Measurements from ENCODE around the gene ODAD2. TPM values are rescaled to one million over a fixed set of nuclear protein-coding genes. Genes with fewer than 3 reads are reported as not detected.

Gene ODAD2
- total RNA-seq, 4 donors from 2014 or later: 0.39 to 0.83 (median 0.79) TPM

GRCh38 chr10:27816320-27816719, 182.6 kb downstream of the ODAD2 start:
- H3K27me3 ChIP-seq: no peaks in the 10 kb centered on the region
- H3K4me1 ChIP-seq: peaks cover 0 to 13% (median 10%) of the 10 kb centered on the region in 4 donors
- WGBS: 79% methylated on average over 1 of the region's 1 CpG
- no peak for DNase-seq (ENCODE audit: extremely low spot score)
- intact Hi-C loops (cut with DNase I): no loop called here
- no peak for TF ChIP-seq EP300 (IDR thresholded peaks at IDR 0.05)
- TF ChIP-seq POLR2AphosphoS5 (IDR thresholded peaks at IDR 0.05): no peak
- no peak for TF ChIP-seq POLR2A (IDR thresholded peaks at IDR 0.05; ENCODE audit: low read depth)
- TF ChIP-seq, protein P1, sequence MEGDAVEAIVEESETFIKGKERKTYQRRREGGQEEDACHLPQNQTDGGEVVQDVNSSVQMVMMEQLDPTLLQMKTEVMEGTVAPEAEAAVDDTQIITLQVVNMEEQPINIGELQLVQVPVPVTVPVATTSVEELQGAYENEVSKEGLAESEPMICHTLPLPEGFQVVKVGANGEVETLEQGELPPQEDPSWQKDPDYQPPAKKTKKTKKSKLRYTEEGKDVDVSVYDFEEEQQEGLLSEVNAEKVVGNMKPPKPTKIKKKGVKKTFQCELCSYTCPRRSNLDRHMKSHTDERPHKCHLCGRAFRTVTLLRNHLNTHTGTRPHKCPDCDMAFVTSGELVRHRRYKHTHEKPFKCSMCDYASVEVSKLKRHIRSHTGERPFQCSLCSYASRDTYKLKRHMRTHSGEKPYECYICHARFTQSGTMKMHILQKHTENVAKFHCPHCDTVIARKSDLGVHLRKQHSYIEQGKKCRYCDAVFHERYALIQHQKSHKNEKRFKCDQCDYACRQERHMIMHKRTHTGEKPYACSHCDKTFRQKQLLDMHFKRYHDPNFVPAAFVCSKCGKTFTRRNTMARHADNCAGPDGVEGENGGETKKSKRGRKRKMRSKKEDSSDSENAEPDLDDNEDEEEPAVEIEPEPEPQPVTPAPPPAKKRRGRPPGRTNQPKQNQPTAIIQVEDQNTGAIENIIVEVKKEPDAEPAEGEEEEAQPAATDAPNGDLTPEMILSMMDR (IDR thresholded peaks at IDR 0.05): no peak
- H3K9me3 ChIP-seq: no peaks in the 10 kb centered on the region
- no peak overlapping the region for H3K27ac ChIP-seq (replicated peaks in 1 of 4)
- no peaks in the 10 kb centered on the region for H3K36me3 ChIP-seq
- H3K4me3 ChIP-seq: no peak overlapping the region

DNA sequence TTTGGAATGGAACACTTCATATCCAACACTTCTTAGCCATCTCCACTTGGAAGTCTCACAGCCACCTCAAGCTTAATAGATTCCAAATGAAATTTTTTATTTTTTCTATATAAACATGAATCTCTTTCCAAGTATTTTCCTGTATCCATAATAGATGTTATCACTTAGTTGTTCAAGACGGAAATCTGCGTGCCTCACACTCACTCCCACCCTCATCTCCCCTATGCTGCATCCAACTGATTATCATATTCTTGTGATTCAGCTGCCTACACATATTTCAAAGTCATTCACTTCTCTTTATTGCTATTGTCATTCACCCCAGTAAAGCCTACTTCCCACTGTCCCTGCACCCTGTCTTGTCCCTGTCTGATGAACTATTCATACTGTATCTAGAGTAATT, 183.0 kb downstream of the ODAD2 start:
- no peak overlapping the region for H3K4me3 ChIP-seq
- H3K9me3 ChIP-seq: no peaks in the 10 kb centered on the region
- 78% methylated on average over 2 of the region's 2 CpGs for WGBS
- no peaks in the 10 kb centered on the region for H3K27me3 ChIP-seq
- H3K4me1 ChIP-seq: peaks cover 0 to 12% (median 10%) of the 10 kb centered on the region in 4 donors
- intact Hi-C loops (cut with DNase I): no loop called here
- TF ChIP-seq, protein P1 (IDR thresholded peaks at IDR 0.05): no peak
- TF ChIP-seq EP300 (IDR thresholded peaks at IDR 0.05) (no peak), POLR2A (IDR thresholded peaks at IDR 0.05; ENCODE audit: low read depth) (no peak), POLR2AphosphoS5 (IDR thresholded peaks at IDR 0.05) (no peak)
- no peak for DNase-seq (ENCODE audit: extremely low spot score)
- H3K27ac ChIP-seq (replicated peaks in 1 of 4): no peak overlapping the region
- H3K36me3 ChIP-seq: no peaks in the 10 kb centered on the region

DNA sequence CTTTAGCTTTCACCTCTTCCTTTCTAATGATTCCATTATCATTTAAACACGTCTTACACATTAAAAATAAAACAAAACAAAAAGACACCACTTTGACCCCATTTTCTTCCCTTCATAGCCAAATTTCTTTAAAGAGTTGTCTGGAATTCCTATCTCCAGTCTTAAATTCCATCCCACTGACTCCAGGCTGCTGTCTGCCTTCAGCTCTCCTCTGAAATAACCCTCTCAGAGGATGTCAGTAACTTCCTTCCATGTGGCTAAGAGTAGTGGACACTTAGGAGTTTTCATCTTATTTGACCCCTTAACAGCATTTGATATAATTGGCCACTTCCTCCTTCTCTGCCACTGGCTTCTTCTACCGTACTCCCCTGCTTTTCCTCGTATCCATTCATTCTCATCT, 183.6 kb downstream of the ODAD2 start:
- peaks cover 0 to 6% (median 6%) of the 10 kb centered on the region in 4 donors for H3K4me1 ChIP-seq
- no peak overlapping the region for H3K4me3 ChIP-seq
- TF ChIP-seq EP300 (IDR thresholded peaks at IDR 0.05): no peak
- TF ChIP-seq POLR2A (IDR thresholded peaks at IDR 0.05; ENCODE audit: low read depth): no peak
- TF ChIP-seq, protein P1 (IDR thresholded peaks at IDR 0.05): no peak
- H3K36me3 ChIP-seq: no peaks in the 10 kb centered on the region
- intact Hi-C loops (cut with DNase I): no loop called here
- no peaks in the 10 kb centered on the region for H3K27me3 ChIP-seq
- no peak for DNase-seq (ENCODE audit: extremely low spot score)
- H3K27ac ChIP-seq (replicated peaks in 1 of 4): no peak overlapping the region
- H3K9me3 ChIP-seq: no peaks in the 10 kb centered on the region
- WGBS: 81% methylated on average over 3 of the region's 3 CpGs

DNA sequence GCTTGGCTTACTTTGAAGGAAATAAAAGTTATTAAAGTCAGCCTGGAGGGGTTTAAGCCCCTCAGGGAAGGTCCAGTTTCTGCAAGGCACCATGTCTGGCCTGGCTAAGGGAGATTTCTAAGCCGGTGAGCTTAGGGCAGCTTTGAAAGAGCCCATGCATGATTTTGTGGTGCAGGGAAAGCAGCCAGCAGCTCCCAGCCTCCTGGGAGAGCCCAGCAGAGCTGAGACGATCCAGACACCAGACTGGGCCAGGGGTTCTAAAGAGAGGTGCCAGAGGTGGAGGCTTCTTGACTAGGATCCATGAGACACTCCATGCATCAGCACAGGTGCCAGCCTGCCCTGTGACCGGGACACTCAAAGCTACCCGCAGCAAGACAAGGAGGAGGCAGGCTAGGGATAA, 193.7 kb downstream of the ODAD2 start:
- Histone ChIP-seq H3K9me3 (no peaks in the 10 kb centered on the region), H3K27me3 (no peaks in the 10 kb centered on the region), H3K4me3 (no peak overlapping the region), H3K27ac (replicated peaks in 1 of 4) (no peak overlapping the region), H3K36me3 (no peaks in the 10 kb centered on the region), H3K4me1 (no peaks in the 10 kb centered on the region)
- intact Hi-C loops (cut with DNase I): no loop called here
- 63% methylated on average over 4 of the region's 4 CpGs for WGBS
- no peak for DNase-seq (ENCODE audit: extremely low spot score)
- TF ChIP-seq, protein P1 (IDR thresholded peaks at IDR 0.05): no peak
- no peak for TF ChIP-seq POLR2A (IDR thresholded peaks at IDR 0.05; ENCODE audit: low read depth)
- TF ChIP-seq POLR2AphosphoS5 (IDR thresholded peaks at IDR 0.05): no peak
- no peak for TF ChIP-seq EP300 (IDR thresholded peaks at IDR 0.05)

- WGBS: 88% methylated on average over 7 of the region's 7 CpGs
- Histone ChIP-seq H3K27ac (replicated peaks in 1 of 4) (no peak overlapping the region), H3K9me3 (no peaks in the 10 kb centered on the region), H3K36me3 (no peaks in the 10 kb centered on the region), H3K27me3 (no peaks in the 10 kb centered on the region), H3K4me1 (no peaks in the 10 kb centered on the region), H3K4me3 (no peak overlapping the region)
- TF ChIP-seq, protein P1 (IDR thresholded peaks at IDR 0.05): no peak
- TF ChIP-seq POLR2AphosphoS5 (IDR thresholded peaks at IDR 0.05): no peak
- intact Hi-C loops (cut with DNase I): no loop called here
- DNase-seq (ENCODE audit: extremely low spot score): no peak
These were observed 194.7 kb downstream of the ODAD2 start for GRCh38 chr10:27804136-27804535.
